ENCODE results near the gene FCRL1. TPM values are rescaled to one million over a fixed set of nuclear protein-coding genes. Genes with fewer than 3 reads are reported as not detected.

The FCRL1 gene
- total RNA-seq, 1 experiment from 2014 or later, result not detected

- H3K4me1 ChIP-seq (ENCODE audit: control insufficient read depth, insufficient read depth, low read length), result no peaks in the 10 kb centered on the region
- no peak for DNase-seq (ENCODE audit: low read depth, low spot score)
- in situ Hi-C loops (cut with HindIII; ENCODE audit: low pct_unique_long_range_greater_than_20kb, low sequenced_read_pairs) (no loop called here), intact Hi-C loops (cut with micrococcal nuclease; ENCODE audit: unreplicated experiment) (no loop called here)
- no peak for TF ChIP-seq TCF7L2 (IDR thresholded peaks at IDR 0.05; ENCODE audit: low read depth, low read length)
- TF ChIP-seq, protein P1, sequence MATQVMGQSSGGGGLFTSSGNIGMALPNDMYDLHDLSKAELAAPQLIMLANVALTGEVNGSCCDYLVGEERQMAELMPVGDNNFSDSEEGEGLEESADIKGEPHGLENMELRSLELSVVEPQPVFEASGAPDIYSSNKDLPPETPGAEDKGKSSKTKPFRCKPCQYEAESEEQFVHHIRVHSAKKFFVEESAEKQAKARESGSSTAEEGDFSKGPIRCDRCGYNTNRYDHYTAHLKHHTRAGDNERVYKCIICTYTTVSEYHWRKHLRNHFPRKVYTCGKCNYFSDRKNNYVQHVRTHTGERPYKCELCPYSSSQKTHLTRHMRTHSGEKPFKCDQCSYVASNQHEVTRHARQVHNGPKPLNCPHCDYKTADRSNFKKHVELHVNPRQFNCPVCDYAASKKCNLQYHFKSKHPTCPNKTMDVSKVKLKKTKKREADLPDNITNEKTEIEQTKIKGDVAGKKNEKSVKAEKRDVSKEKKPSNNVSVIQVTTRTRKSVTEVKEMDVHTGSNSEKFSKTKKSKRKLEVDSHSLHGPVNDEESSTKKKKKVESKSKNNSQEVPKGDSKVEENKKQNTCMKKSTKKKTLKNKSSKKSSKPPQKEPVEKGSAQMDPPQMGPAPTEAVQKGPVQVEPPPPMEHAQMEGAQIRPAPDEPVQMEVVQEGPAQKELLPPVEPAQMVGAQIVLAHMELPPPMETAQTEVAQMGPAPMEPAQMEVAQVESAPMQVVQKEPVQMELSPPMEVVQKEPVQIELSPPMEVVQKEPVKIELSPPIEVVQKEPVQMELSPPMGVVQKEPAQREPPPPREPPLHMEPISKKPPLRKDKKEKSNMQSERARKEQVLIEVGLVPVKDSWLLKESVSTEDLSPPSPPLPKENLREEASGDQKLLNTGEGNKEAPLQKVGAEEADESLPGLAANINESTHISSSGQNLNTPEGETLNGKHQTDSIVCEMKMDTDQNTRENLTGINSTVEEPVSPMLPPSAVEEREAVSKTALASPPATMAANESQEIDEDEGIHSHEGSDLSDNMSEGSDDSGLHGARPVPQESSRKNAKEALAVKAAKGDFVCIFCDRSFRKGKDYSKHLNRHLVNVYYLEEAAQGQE (IDR thresholded peaks at IDR 0.05; ENCODE audit: insufficient read depth in 1 of 2, low read depth in 2 of 2, low read length in 1 of 2), result no peak
- no peak for TF ChIP-seq SIN3A (IDR thresholded peaks at IDR 0.05; ENCODE audit: borderline replicate concordance, insufficient read depth, low read depth, low read length)
- TF ChIP-seq POLR2AphosphoS5 (IDR thresholded peaks at IDR 0.05; ENCODE audit: low read depth, low read length), result no peak
- TF ChIP-seq, protein P2, sequence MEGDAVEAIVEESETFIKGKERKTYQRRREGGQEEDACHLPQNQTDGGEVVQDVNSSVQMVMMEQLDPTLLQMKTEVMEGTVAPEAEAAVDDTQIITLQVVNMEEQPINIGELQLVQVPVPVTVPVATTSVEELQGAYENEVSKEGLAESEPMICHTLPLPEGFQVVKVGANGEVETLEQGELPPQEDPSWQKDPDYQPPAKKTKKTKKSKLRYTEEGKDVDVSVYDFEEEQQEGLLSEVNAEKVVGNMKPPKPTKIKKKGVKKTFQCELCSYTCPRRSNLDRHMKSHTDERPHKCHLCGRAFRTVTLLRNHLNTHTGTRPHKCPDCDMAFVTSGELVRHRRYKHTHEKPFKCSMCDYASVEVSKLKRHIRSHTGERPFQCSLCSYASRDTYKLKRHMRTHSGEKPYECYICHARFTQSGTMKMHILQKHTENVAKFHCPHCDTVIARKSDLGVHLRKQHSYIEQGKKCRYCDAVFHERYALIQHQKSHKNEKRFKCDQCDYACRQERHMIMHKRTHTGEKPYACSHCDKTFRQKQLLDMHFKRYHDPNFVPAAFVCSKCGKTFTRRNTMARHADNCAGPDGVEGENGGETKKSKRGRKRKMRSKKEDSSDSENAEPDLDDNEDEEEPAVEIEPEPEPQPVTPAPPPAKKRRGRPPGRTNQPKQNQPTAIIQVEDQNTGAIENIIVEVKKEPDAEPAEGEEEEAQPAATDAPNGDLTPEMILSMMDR (IDR thresholded peaks at IDR 0.05), result no peak
- BruUV-seq (replicated peaks), result no TSS peak
- H3K36me3 ChIP-seq (ENCODE audit: control insufficient read depth, insufficient read depth, low read length), result no peaks in the 10 kb centered on the region
- H3K4me3 ChIP-seq (ENCODE audit: low read depth in 2 of 2, low read length in 2 of 2), result no peak overlapping the region
- CTCF ChIA-PET, result no interaction called here
- no peak overlapping the region for H3K27ac ChIP-seq (ENCODE audit: low read length)
- H3K9me3 ChIP-seq (ENCODE audit: control insufficient read depth, insufficient read depth, low read depth, low read length), result no peaks in the 10 kb centered on the region
- POLR2A ChIA-PET, result no interaction called here
- no peak for ATAC-seq
- no peaks in the 10 kb centered on the region for H3K27me3 ChIP-seq (ENCODE audit: control insufficient read depth, insufficient read depth, low read length)
Measured at GRCh38 chr1:157748262-157748817, 71.6 kb downstream of the FCRL1 start.

Other genes with a start within 250 kb of the FCRL1 start
- gene FCRL4, start 222.0 kb downstream of the FCRL1 start, total RNA-seq (2021; ENCODE audit: unreplicated experiment), result not detected
- gene FCRL3, start 119.4 kb downstream of the FCRL1 start, total RNA-seq (2021; ENCODE audit: unreplicated experiment), result not detected
- not detected for gene FCRL2, start 43.0 kb downstream of the FCRL1 start, total RNA-seq (2021; ENCODE audit: unreplicated experiment)
- not detected for gene CD5L, start 21.7 kb upstream of the FCRL1 start, total RNA-seq (2021; ENCODE audit: unreplicated experiment)
- gene KIRREL1, start 173.5 kb upstream of the FCRL1 start, total RNA-seq (2021; ENCODE audit: unreplicated experiment), result 145 TPM

All from Panc1 (cell line).